GM21447 (cell line): ENCODE data around the gene TBC1D28.
"Not testable (repeated sequence)": the region's sequence is repeated elsewhere in the genome, so short reads cannot be mapped to it uniquely, and the experiment has no call there.

Experiments
- ATAC-seq: cut with Tn5 transposase; IDR thresholded peaks from one replicate; pipeline ENCODE4 v1.9.1; 2021; ENCODE audit not compliant: unreplicated experiment

Gene TBC1D28

GRCh38 chr17:18617613-18618012 lies 26.6 kb downstream of the TBC1D28 start:
- not testable (repeated sequence) for ATAC-seq

DNA sequence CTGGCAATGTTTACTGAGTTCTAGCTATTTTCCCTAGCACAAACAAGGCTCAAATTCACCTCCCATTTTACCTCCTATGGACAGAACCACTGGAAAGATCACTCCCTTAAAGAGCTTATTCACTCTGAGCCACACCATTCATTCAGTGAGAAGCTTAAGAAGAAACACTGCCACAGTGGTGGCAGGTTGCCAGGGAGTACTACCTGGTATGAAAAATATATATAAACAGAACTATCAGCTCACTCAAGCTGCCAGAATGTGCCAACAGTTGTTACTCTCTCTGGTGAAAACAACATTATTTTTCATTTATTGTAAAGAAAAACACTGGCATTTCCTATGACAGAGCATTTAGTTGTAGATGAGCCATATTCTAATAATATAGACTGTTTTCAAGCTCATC lies 31.2 kb downstream of the TBC1D28 start:
- ATAC-seq = not testable (repeated sequence)

GRCh38 chr17:18593138-18593537 lies 51.1 kb downstream of the TBC1D28 start:
- not testable (repeated sequence) for ATAC-seq
